8988T (cell line): ENCODE measurements around the gene ZNF277.

Experiments
- DNase-seq: peaks from one replicate; pipeline ENCODE4 v3.0.0; 2011

The ZNF277 gene

DNA sequence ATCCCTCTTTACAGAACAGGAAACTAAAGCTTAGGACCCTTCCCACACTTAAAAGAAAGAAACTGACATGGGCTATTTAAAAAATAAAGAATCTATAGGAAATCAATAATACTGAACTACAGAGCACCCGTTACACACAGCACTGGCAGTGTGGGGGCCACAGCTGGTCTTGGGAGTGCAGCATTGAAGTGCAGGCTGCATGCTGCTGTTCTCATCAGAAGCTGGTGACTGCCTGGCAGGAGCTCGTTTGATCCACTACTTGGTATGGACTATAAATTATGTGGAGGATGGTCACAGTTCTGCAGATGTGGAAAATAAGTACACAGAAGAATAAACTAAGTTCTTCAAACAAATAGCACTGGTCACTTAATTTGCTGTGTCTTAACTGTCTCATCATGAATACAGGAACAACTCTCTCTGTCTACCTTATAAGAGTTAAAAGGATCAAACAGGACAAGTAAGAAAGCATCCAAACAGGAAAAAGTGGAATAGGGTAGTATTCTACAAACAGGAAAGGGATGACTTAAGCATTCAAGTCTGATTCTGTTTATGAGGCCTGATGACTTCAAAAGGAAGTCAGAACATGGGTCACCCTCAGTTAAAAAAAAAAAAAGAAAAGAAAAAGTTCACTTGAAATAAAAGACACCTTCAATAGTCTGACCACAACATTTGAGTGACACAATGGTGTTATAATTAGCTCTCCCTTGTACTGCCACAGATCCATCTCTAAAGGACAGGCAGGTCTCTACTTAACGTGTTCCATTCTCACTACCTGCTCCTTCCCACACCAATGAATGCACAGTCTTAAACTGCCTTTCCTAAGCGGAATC, 21.3 kb upstream of the ZNF277 start:
- no peak for DNase-seq

DNA sequence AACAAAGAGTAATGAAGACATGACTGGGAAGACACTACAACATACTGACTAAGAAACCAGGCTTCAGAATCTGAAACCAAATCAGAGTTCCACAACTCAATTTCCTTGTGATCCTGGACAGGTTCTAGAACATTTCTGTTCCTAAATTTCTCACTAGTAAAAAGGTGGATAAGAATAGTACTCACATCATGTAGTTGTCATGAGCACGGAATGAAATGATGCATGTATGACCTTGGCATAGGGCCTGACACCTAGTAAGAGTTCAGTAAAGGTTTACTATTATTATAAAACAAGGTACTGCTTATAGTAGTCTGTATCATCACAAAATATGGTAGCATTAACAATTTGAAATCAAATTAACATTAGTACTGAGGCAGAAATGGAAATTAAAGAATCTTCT, 20.2 kb upstream of the ZNF277 start:
- DNase-seq = no peak

- no peak for DNase-seq
These were observed 18.2 kb upstream of the ZNF277 start for GRCh38 chr7:112188257-112188656.

DNA sequence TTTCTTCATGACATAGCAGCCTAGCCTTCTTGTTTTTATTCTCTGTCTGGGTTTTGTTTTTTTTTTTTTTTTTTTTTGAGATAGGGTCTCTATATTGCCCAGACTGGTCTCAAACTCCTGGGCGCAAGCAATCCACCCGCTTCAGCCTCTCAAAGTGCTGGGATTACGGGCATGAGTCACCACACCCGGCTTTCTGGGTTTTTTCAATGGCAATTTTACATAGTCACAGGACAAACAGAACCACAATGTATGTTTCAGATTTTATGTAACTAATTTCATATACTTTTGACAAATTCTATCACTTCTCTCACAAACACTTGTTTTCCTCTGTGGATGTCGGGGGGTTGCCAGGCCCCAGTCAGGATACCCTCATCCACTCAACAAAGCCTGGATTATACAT, 16.8 kb upstream of the ZNF277 start:
- no peak for DNase-seq

DNA sequence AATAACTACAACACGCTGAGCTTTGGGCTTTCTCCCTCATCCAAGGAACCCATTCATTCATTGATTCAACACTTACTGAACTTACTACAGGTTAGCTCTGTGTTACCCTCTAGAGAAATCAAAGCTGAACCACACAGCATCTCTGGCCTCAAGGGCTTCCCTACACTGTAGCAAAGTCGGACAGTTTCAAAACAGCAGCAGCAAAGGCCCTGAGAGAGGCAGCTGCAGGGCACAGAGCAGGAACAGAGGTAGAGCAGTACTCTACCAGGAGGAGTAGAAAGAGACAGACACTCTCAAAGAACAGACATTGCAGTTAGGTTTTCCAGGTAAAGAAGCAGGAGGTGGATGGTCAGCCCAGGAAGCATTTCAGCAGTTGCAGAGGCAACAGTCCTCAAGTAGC, 16.4 kb upstream of the ZNF277 start:
- no peak for DNase-seq

DNA sequence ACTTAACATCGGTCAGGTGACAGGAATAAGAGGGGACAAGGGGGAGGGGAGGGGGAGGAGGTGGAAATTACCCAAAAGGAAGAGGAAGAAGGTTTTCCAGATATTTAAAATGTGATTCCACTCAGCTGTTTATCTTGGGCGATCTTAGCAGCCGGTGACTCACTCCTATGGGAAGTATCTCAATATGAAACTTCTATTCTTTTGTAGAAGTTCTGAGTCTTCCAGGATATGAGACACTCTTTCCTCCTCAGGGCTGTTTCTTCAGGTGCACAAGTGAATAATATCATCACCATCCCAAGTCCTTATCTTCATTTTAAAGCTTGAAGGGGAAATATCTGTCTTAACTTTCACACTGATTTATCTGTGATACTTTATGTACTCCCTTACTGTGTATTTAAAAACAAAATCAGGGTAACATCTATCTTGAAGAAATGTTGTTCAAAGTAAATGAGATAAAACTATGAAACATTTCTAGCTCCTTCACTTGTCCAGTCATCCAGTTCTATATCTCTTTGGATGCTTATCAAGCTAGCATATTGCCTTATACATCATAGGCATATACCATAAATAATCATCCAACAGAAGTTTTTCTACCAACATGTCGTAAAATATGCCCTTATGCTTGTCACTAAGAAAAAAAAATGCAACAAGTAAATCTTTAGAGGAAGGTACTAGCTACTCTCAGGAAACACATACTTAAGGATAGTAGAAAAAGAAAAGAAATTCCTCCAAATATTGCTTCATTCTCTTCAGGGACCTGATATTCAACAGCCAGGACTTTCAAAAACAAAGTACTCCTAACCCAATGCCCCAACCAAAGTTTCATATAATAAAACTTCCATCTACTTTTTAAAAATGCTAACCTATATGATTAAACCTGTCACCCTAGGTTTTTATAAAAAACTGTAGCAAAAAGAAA, 14.0 kb upstream of the ZNF277 start:
- peak; percentile 20 for DNase-seq

DNA sequence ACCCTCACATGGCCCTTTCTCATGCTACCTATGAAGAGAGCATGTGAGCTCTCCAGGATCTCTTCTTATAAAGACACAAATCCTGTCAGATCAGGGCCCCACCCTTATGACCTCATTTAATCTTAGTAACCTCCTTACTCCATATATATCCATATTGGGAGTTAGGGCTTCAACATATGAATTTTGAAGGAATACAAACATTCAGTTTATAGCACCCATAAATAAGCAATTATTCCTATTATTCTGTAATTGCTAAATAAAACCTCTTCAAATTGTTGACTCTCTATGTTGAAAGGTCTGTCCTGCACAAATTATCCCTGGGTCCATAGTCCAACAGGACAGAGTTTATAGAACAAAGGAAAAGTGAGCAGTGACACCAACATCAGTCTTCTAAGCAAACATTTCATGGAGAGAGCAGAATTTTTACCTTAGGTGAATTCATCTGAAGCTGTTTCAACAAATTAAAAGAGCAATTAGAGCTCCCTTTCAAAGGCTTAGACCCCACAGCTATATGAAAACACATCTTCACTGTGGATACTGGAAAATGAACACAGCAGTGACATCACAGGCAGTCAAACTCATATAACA, 12.5 kb upstream of the ZNF277 start:
- no peak for DNase-seq

- DNase-seq = no peak
These were observed 10.8 kb upstream of the ZNF277 start for GRCh38 chr7:112195717-112196116.

GRCh38 chr7:112197322-112197721, 9.2 kb upstream of the ZNF277 start:
- DNase-seq = no peak

- DNase-seq = no peak
These were observed 7.3 kb upstream of the ZNF277 start for GRCh38 chr7:112199035-112199655.

DNA sequence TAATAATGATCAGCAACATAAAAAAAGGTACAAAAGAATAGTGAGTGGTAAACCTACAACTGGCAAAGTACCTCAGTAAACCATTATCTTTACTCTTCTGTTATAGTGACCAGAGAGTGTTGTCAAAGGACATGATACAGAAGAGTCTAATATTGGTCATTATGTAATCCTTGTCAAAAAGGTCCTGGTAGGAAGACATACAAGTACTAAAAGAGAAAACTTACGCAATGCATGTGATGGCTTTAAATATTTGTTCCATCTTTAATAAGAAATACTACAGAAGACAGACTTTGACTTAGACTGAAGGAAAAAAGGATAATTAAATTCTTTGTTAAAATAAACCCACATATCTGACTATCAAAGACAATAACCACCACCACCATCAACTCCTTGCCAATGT, 6.8 kb upstream of the ZNF277 start:
- DNase-seq = no peak

- DNase-seq = no peak
These were observed 5.1 kb upstream of the ZNF277 start for GRCh38 chr7:112201411-112201810.

DNA sequence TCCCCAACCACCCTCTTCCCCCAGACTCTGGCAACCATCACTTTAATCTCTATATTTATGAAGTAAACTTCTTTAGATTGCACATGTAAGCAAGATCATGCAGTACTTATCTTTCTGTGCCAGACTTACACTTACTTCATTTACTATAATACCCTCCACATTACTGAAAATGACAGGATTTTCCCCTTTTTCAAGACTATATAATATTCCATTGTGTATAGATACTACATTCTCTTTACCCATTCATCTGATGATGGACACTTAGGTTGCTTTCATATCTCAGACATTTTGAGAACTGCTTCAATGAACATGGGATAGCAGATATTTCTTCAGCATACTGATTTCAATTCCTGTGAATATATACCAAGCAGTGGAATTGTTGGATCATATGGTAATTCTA, 4.7 kb upstream of the ZNF277 start:
- no peak for DNase-seq

DNA sequence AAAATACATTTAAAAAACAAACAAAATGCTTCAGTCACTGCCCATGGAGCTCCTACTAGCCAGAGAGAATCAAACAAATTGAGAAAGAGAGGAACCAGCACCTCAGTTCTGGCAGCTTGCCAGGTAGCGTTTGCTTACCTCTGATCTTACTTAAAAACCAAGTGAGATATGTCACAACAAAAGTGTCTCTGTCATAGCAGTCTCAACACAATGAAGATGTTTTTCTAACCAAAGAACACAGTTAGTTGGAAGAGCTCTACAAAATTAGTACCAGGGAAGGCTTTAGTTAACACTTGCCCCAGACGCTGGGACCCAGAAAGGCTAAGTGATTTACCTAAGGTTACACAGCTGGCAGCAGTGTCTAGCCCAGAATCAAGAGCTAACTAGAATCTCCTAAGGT, 3.7 kb upstream of the ZNF277 start:
- no peak for DNase-seq

DNA sequence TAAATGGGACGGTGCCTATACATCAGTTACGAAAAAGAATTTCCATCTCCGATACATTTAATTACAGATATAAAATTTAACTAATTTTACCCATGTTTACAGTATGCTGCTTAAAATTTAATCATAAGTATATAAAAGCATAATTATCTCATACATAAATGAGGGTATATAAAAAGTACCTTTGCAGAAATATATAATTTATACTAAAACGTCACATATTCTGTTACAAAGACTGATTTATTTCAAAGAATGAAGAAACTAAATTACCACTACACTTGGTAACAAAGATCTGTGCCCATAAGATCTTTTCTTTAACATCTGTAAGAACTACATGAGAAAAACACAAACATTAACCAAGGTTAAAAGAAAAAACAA, 3.1 kb upstream of the ZNF277 start:
- DNase-seq = no peak

DNA sequence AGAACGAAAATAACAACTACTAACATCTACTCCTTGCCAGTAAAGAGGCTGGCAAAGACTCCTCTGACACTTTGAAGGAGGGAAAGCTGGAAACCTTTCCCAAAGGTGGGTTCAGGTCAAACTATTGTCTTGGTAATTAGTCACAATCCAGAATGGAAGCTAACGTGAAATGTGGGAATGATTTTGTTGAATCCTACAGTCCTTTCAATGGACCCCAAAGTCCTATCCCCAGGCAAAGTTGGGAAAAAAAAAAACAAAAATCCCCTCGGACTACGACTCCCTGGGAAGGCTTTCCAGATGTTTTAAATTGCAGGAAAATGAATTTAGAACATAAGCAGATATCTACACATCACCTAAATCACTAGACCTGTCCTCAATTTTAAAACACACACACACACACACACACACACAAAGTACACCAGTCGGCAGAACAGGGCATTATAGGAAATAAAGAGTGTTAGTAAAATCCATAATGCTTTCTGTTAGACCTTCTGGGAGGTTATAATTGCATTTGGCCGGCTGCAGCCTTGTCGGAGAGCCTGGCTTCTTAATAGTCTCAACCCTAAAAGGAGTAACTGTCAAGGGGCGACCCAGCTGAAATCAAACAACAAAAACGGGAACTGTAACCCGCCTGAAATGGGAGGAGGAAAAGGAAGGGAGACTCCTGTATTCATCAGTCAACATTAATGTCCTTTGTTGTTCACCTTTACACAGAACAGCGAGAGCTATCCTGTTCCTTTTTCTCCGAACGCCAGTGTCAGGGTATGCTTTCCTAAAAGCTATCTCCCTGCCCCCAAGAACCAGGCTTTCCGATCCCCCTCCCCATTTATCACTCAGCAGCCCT, 1.8 kb upstream of the ZNF277 start:
- no peak for DNase-seq

GRCh38 chr7:112205343-112206237, 905 bp upstream of the ZNF277 start:
- no peak for DNase-seq

DNA sequence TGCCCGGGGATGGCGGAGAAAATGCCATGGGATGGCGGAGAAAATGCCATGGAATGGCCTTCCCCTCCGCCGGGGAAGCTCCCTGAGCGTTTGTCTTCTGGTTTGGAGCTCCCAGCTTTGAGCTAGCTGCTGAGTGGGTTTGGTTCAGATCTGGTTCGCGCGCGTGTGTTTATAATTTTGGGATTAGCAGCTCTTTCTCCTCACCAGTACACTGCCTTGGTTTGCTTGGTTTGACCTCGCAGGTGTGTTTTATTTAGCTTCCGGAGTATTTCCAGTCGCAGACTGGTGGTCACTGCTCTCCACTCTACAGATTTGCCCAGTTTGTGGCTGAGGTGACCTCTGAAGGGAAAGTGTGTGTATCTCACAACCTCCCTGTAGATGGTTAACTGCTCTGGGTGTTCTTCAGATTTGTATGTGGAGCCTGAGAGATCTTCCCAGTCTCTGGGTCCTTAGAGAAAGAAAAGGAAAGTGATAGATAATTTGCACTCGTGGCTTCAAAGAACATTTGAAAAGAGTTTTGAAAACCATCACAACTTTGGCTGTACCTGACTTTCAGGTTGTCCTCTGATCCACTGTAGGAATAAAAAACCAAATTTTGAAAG, 597 bp downstream of the ZNF277 start:
- DNase-seq = no peak

DNA sequence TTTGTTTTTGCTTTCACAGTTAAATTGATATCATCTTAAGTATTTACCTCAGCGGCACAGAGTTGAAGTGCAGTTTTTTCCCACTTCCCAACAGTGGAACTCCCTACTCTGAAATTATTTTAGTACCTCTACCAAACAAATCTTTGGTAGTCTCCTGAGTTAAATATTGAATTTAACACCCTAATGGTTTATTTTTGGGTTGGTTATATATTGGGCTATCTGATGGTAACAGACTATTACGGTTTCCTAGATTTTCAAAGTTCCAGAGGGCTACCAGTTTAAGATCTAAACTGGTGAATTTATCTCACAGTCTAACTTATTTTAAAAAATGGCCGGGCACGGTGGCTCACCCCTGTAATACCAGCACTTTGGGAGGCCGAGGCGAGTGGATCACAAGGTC, 1.3 kb downstream of the ZNF277 start:
- no peak for DNase-seq

DNA sequence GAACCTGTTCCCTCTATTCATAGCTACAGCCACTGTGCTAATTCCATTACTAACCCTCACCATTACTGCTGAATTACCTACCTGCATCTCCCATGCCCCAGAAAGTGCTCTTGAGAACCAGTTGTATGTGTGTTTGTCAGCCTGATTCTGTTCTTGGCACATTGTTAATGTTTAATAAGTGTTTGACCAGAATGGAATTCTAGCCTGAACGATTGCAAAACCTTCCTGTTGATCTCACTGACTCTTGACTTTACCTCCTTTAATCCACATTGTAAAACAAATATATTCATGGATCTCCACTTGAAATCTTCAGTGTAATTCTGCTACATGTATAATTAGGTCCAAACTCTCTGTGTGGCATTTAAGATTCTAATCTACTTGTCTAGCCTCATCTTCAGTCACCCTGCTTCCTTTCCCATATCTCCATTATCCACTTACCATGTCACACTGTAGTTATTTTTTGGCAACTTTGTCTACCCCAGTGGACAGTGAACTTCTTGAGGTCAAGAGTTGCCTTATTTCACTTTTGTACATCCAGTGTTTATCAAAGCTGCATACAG, 4.9 kb downstream of the ZNF277 start:
- DNase-seq = no peak

DNA sequence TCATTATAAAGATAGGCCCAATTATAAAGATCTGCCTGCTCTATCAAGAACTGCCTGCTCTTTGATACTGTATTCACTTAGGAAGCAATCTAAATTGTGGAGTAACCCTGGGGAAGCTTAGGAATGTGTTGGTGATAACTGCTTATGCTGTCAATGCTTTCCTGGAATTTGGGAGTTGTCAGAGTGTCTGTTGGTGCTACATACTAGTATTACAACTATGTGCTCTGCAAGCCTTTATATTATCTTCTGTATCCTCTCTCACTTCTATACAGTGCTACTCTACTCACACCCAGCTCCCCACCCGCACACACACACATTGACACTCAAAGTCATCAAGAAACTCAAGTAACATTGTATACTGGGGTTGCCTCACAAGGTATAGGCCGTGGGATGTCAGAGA, 6.1 kb downstream of the ZNF277 start:
- no peak for DNase-seq
